Activated gamma-delta T cell treated with anti-CD3 and anti-CD28 coated beads, Interleukin-2, amount 50 U/mL, for 16 hours (primary cell): ENCODE results near the gene SYNJ1.
"Not testable (repeated sequence)": the region's sequence is repeated elsewhere in the genome, so short reads cannot be mapped to it uniquely, and the experiment has no call there.

Source experiments
- DNase-seq: peaks from one replicate; pipeline ENCODE4 v3.0.0-alpha.2; 2020; ENCODE audit warnings: low read depth

The SYNJ1 gene

DNA sequence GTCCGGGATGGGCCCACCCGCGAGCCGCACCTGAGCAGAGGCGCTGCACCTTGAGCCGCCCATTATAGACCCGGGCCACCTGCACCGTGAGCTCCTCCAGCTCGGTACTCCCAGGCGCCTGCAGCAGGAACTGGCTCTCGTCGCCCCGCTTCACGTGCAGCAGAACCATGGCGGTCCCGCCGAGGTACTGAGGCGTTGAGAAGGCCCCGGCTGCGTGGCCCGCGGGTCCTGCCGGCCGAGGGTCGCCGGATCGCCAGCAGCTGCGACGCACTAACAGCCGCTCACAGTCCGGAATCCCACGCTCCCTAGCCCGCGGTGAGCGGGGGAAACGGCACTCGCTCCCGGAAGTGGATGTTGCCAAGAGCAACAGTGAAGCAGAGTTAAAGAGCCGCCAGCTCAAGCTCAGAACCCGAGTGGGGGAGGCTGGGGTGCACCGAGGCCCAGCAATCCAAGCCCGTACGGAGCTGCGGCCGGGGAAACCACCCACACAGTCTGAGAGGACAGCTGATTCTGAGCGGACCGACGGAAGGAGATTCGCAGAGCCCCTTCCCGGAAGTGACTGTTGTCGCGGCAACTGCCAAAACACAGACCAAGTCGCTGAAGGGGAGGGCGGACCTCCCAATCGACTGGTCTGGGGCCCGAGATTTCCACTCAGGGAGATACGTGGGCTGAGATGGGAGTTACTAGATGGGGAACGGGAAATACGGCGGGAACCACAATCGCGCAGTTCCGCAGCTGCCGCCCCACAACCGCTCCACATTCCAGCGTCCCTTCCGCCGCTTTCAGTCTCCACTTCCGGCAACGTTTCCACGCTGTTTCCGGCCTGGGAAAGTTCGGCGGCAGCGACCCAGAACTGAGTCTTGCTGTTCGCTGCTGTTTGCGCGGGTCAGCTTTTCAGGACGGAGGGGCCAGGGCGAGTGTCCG is 115.5 kb downstream of the SYNJ1 start, which contains the start of gene CFAP298:
TSS of gene CFAP298 (minus strand) at position 303 of the 924 bp plus-strand sequence. CDS start at position 169, 134 bp downstream.
- DNase-seq: peak; percentile 77

- DNase-seq: no peak
Measured at GRCh38 chr21:32611471-32611997, 116.3 kb downstream of the SYNJ1 start.

GRCh38 chr21:32610940-32611339 is 116.9 kb downstream of the SYNJ1 start:
- DNase-seq: not testable (repeated sequence)

GRCh38 chr21:32608851-32609250 is 119.0 kb downstream of the SYNJ1 start:
- no peak for DNase-seq

DNA sequence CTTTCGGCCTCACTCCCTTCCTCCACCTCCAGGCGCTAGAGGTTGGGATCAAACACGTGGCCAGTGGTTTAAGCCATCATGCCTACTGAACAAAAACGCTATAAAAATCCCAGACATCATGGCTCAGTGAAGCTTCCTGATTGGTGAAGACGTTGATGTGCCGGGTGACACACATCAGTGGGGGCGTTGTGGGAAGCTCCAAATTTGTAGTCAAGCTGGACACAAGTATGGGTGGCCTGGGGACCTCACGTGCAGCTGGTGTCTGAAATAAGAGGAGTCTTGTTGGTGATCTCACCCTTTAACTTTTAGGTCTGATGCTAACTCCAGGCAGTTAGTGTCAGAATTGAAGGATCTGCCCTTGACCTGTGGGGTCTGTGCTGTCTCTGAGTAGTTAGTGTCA is 122.3 kb downstream of the SYNJ1 start:
- DNase-seq: no peak

DNA sequence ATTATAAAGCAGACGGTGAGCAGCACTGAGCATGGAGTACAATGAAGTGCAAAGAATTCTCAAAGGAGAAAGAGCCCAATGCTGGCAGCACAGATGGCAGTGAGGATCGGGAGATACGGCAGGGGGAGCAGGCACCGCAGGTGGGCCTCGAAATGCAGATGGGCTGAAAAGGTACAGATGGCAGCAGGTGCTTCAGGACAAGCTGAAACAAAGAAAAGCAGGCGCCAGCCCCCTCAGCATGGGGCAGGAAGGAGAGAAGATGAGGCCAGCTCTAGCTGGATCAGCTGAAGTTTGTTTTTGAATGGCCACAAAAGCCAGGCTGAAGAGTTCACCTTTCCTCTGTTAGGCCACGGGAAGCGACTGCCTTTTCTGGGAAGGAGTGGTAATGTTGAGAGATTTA is 123.3 kb downstream of the SYNJ1 start:
- no peak for DNase-seq

DNA sequence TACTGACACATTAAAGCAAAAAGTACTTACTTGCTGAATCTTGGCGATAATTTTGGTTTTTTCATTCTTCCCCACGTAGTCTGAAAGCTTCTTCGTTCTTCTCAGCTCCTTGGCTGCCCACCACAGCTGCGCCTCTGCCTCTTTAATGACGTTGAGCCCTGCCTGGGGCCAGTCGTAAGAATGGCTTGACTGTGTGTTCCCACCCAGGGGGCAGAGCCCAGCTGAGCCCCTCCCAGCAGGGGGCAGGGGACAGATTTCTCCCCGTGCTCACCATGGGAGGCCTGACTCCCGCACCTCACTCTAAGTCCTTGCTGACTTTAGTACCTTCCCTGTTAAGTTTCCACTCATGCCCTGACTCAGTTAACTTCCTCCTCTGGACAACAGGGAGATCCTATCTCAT is 124.7 kb downstream of the SYNJ1 start:
- DNase-seq: no peak

DNA sequence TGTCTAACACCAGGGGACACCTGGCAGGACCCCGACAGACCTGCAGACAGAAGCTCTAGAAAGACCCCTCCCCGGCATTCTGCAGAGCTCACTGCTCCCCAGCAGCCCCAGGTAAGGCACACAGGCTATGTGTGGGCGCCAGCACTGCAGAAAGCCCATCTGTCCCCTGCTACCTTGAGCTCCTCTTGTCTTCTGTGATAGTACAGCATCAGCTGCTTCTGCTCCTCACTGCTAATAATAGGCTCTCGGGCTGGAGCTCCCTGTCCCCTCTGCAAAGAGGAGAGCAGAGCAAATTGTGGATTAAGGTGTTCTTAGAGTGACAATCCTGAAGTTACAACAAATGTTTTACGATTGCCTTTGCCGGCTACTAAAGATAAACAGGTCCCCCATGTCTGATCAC is 125.7 kb downstream of the SYNJ1 start:
- no peak for DNase-seq

- DNase-seq: no peak
Measured at GRCh38 chr21:32599526-32599925, 128.3 kb downstream of the SYNJ1 start.

- DNase-seq: no peak
Measured at GRCh38 chr21:32599091-32599490, 128.7 kb downstream of the SYNJ1 start.

DNA sequence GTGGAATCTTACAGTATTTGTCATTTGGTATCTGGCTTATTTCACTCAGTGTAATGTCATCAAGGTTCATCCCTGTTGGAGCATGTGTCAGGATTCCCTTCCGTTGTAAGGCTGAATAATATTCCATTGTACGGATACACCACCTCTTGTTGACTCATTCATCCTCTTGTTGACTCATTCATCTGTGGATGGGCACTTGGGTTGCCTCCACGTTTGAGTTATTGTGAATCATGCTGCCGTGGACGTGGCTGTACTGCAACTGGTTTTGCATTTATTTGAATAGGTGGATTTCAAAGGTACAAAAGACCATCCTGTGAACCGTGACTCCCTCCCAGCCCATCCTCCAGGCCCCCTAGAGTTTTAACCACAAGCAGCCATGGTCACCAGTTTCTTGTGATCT is 130.6 kb downstream of the SYNJ1 start:
- DNase-seq: no peak

GRCh38 chr21:32595431-32595830 is 132.4 kb downstream of the SYNJ1 start:
- no peak for DNase-seq

DNA sequence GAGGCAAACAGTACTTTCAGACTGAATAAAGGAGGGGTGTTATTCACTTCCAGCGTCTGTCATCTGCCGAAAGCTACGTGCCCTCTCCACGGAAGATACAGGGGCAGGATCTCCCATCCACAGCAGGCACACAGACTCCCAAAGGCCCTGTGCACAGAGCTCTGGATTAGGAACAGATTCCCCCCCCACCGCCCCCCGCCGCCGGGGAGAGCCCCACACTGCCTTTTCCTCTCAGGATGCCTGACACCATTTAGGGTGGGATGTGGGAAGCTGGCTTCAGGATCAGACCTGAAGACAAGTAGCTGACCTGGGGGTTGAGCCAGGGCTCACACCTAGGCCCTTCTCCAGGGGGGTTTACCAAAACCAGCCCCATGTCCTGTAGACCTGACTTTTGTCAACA is 134.1 kb downstream of the SYNJ1 start:
- no peak for DNase-seq

- DNase-seq: no peak
Measured at GRCh38 chr21:32592929-32593502, 134.8 kb downstream of the SYNJ1 start.

DNA sequence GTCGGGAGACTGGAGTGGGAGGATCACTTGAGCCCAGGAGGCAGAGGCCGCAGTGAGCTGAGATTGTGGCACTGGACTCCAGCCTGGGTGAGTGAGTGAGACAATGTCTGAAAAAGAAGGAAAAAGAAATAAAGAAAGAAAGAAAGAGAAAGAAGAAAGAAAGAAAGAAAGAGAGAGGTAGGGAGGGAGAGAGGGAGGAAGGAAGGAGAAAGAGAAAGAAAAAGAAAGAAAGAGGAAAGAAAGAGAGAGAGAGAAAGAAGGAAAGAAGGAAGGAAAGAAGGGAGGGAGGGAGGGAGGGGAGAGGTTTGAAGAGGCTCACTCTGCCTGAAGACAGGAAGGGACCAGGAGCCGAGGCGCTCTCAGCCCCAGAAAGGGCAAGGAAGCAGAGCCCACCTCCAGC is 137.7 kb downstream of the SYNJ1 start:
- no peak for DNase-seq

DNA sequence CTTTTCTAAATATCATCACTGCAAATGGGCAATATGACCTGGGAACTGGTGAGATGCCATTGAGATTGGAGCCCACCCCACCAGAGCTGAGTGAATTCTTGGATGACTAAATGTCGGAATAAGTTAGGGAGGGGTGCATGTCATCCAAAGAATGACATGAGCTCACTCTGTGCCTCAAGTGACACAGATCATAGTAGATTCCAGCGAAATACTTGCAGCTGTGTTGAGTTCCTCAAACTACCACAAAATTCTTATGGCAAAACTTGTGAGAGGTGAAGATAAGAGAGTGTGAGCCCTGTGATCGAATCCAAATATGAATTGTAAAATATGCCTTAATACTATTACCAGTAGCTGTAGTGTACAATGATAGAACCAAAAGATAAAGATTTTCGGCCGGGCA is 140.2 kb downstream of the SYNJ1 start:
- DNase-seq: no peak

- no peak for DNase-seq
Measured at GRCh38 chr21:32587120-32587519, 140.7 kb downstream of the SYNJ1 start.

DNA sequence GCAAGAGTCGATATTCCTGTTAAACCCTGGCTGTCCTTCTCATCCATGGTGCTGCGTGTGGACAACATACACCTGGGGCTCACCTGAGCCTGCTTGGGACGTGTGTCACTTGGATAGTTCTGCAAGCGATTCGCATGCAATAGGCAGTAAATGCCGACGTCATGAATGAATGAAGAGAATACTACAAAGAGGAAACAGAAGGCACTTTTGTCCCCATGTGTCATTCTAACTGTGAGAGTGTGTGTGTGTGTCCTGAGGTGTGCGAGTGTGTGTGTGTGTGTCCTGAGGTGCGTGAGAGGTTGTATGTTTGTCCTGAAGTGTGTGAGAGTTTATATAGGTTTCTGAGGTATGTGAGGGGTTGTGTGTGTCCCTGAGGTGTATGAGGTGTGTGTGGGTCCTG is 141.8 kb downstream of the SYNJ1 start:
- no peak for DNase-seq

DNA sequence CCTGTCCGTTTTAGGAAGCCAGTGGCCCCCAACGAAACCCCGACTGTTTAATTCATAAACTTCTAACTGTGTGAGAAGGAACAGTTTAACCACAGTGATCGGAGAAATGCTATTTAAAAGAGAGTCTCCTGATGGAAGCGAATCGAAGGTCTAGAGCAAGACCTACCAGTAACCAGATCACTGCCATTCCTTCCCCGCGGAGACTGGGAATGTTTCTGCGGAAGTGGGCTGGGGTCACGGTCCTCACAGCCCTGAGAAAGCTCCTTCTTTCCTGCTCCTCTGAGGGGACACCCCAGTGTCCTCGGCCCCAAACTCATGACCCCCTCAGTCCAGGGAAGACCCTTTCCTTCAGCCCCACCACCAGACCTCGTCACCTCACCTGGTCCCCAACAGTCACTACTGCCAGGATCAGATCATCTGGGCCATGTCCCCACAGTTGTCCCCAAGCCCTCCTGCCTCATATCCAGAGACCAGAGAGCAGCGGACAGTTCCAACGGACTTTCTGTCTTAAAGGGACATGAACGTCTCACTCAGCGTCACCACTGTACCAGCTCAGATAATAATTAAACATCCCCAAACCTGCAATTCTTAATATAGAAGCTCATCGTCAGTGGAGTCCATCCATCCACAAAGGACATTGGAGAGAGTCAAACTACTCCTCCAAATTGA is 142.6 kb downstream of the SYNJ1 start, which contains the start of gene TCP10L:
TSS of gene TCP10L (minus strand) at position 482 of the 669 bp plus-strand sequence. CDS start 1,219 bp downstream, outside the sequence.
- DNase-seq: no peak

- DNase-seq: no peak
Measured at GRCh38 chr21:32584472-32584871, 143.3 kb downstream of the SYNJ1 start.

- DNase-seq: no peak
Measured at GRCh38 chr21:32581732-32582131, 146.1 kb downstream of the SYNJ1 start.

DNA sequence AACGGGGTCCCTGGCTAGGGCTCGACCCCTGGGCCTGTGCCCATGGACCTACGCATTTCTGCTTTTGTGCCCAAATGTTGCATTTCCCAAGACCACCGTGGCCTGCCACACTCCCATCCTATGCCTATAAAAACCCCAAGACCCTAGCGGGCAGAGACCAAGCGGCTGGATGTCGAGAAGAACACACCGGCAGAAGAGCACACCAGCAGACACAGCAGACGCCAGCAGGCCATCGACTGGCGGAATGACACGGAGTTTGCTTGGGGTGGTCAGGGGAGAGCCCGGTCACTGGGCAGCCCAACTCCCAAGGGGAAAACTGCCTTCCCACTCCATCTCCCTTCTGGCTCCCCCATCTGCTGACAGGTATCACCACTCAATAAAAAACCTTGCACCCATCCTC is 146.9 kb downstream of the SYNJ1 start:
- no peak for DNase-seq
